Left cardiac atrium (tissue), 4 donors: ENCODE results near the gene YES1. TPM values are rescaled to one million over a fixed set of nuclear protein-coding genes. Genes with fewer than 3 reads are reported as not detected.
"Not testable (repeated sequence)": the region's sequence is repeated elsewhere in the genome, so short reads cannot be mapped to it uniquely, and the experiment has no call there.

Experiments used
- ATAC-seq, 2 donors: fragments of 200-7000 bp; cut with Tn5 transposase; one replicate each; pipeline ENCODE4 v1.9.1; 2020; ENCODE audit warnings: mild to moderate bottlenecking in 2 of 2, moderate library complexity in 2 of 2
- DNase-seq: peaks from one replicate; pipeline ENCODE4 v3.0.0-alpha.2; 2020
- intact Hi-C, 2 donors: fragments of 100-400 bp; cut with DNase I; formaldehyde crosslinking; loops; one replicate each; pipeline versions ENCODE4 v1.14.1 to v1.15.1; 2022 to 2023
- total RNA-seq, 2 donors: library from RNA; stranded (reverse); fragmentation: NEBNext Ultra II Directional; extraction: Animal tissue kit (Norgen Biotek cat#: 25700); gene quantifications; one replicate each; pipeline ENCODE4 v1.2.1, GENCODE V29; 2021
- donor health status: DM: no; HTN: yes; CAD: no.
- donor health status: DM: no; HTN: yes; CAD: no; lungs with severe emphysema.
- donor health status: DM: yes; HTN: yes; CAD: no.
- donor health status: Dilated cardiomyopathy.

The YES1 gene
- total RNA-seq, 2 donors from 2014 or later, result 22.8 to 32.6 TPM

DNA sequence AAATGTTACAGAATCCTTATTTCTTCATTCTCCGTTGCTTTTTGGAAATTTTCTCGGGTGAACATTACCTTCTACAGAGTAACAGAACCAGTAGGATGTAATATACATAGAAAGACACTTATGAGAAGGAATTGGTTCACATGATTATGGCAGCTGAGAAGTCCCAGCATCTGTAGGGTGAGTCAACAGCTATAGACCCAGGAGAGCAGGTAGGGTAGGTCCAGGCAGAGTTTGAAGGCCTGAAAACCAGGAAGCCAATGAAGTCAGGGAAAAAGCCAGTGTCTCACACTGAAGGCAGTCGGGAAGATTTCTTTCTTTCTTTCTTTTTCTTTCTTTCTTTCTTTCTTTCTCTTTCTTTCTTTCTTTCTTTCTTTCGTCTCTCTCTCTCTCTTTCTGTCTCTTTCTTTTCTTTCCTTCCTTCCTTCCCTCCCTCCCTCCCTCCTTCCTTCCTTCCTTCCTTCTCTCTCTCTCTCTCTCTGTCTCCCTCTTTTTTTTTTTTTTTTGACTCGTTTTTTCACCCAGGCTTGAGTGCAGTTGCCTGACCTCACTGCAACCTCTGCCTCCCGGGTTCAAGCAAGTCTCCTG, 15.1 kb upstream of the YES1 start:
- ATAC-seq, result no peak
- DNase-seq, result no peak
- intact Hi-C loops, result no loop called here

DNA sequence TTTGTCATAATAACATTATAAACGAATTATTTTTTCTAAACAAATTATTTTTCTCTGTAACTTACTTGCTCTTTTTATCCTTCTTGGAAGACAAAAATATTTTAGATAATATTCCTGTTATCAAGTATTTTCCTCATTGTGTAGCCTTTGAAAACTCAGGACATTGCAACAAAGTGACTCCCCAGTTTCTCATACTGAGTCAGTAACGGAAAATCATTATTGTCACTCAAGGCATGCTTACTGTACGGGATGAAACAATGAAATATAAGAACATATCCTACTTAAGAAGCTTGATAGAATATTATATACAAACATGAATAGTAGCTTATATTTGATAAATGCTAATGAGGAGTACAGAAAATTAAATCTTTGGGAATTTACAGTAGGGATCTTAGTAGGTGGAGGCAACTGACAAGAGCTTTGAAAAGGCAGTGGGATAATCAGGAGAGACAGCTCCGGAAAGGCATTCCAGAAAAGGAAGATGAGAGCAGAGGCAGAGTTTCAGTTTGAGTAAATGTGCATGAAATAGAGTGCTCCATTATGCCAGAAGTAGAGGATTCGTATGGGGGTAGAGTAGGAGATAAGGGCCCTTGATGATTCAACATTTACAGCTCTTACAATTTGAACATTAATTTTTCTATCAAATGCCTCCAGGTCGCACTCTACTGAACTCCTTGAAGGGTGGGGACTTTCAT, 14.0 kb upstream of the YES1 start:
- no peak for DNase-seq
- no peak for ATAC-seq
- intact Hi-C loops, result no loop called here

- no peak for DNase-seq
These were observed 12.1 kb upstream of the YES1 start for GRCh38 chr18:824179-824578.

DNA sequence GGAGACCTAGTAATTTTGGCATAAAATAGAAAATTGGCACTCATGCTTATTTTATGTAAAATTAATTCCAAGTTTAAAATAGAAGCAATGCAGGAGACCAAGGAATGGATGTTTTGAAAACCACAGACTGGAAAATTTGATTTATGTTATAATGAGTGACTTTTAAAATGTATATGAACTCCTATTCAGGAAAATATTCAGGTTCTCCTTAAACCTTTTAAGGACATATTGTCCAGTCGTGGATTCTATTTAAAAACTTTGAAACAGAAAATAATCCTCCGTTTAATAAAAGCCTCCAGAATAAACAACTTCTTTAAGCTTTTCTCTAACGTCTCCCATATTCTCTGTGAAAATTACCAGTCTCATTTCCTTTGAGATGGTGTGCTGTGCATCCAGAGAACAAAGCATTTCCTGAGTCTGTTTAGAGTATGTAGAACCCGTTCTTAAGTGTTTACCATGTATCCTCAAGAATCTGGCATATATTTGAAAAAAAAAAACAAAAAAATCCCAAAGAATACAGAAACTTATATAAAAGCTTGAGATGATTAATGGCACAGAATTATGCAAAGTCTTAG, 8.6 kb upstream of the YES1 start:
- ATAC-seq (no peak), DNase-seq (no peak)
- intact Hi-C loops, result no loop called here

More at GRCh38 chr18:824179-824578, 12.1 kb upstream of the YES1 start:
- intact Hi-C loops, result no loop called here
- no peak for ATAC-seq

DNA sequence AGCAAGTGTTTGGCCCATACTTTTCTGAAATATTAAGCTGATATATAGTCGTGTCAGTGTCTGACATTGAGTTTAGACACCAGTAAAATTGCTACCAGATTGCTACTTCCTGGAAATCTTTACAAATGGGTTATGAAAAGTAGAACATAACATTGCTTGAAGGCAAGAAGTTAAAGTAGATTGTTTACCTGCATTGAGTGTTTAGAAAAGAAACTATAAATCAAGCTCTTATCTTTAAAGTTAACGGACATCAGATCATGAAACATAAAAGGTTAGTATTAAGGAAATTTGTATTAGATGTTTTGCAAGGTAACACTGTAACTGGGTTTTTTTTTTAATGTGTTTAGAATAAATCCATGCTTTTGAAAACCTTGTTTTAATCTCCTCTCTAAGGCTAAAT, 4.8 kb upstream of the YES1 start:
- ATAC-seq, result no peak
- intact Hi-C loops, result no loop called here
- no peak for DNase-seq

DNA sequence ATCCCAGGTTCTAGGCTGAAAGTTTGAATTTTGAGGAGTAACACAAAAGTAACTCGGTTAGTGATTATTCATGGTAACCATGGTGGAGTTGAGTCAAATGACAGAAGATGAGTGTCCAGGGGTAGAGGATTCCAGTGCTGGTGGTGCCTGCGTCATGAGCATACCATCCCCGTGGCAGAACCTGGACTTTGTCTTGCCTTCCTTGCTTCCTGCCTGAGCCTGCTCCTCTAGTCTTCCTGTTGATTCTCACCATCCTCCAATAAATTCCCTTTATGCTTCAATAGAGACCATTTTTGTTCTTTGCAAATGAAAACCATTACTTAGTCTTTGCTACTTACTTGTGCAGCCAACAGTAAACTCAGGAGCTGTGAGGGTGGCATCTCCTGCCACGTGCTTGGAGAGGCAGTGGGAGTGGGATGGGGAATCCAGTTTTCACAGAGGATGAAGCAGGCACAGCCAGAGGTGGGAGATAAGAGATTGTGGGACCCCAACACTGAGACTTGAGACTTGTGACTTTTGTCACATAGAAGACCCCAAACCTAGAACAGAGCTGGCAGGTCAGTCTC, 4.1 kb upstream of the YES1 start:
- ATAC-seq (no peak), DNase-seq (no peak)
- intact Hi-C loops, result no loop called here

DNA sequence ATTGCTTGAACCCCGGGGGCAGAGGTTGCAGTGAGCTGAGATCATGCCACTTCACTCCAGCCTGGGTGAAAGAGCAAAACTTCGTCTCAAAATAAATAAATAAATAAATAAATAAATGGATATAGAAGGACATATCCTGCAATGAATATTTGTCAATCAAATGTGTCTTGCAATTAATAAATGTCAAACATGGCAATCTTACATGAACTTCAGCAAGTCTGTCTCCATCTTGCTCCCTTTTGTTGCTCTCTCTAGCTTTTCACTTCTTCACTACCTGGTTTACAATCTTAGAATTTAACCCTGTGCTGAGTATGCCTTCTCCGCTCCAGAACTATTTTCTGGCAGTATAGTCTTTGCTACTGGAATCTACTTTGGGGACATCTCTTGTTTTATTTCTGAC, 3.3 kb upstream of the YES1 start:
- no peak for DNase-seq
- no peak for ATAC-seq
- intact Hi-C loops, result no loop called here

DNA sequence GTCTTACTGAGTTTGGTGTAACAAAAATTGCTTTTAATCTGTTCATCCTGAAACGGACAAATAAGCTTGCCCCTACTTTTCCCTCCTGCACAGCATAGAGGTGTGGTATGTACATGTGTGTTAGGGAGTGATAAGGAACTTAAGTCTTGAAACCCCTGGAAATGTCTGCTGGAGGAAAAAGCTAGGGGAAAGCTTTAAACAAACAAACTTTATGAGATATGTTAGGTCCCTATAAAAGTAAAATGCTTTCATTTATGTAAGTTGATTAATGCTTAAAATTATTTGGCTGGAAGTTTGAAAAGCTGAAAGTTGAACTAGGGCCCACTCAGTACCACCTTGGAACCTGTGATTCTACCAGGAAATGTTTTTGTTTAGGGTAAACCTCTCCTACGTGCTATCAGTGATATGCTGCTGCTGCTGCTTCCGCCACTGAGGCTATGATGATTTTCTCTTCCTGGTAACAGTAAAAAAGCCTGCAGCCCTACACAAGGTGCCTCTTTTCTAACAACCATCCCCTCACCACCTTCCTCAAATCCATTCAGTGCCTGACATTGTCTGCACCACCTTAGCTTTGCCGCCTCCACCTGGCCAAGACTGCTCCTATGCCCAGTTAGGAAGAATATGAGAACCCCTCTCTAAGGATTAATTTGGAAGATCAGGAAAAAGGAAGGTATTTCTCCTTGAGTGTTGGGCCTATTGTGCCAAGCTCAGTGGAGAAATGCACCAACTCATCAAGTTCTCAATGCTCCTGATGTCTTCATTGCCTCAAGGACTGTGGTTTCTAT, 2.5 kb upstream of the YES1 start:
- intact Hi-C loops, result loop anchor here in 1 of 2 donors (5.0 kb wide), 1 partner anchor 37 kb away; no protein-coding TSS in a partner anchor
- ATAC-seq (no peak), DNase-seq (no peak)

DNA sequence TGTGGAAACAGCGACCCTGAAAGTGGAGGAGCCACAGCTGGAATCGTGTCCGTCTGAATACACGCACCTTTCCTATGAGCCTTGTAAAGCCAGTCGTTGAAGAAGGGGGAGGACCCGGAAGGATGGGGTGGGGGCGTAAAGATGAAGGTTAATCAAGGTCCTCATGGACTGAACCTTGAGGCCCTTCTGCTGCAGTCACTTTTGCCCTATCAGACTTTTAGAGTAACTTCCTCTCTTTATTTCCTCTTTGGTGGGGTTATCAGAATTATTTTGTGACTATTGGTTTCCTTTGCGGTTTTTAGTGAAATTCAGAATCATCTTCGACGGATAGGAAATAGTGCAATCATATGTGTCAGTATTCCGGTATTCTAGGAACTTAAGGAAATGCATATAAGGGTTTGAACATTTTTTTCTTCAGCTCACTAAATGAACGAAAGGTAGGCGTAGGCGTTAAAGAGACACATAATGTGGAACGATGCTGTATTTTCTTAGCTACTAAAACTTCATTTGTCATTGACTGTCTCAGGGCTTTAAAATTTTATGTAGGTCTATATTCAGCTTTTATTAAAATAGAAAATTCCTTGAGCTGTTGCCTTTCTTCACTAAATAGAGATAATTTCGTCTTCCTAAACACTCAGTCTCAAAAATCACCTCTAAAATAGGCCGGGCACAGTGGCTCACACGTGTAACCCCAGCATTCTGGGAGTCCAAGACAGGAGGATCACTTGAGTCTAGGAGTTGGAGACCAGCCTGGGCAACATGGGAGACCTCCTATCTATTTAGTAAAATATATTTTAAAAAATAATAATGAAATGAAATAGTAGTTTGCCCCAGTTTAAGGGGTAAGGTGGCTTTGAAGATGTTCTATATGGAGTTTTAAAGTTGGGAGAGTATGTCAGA, 1.4 kb upstream of the YES1 start:
- no peak for DNase-seq
- ATAC-seq, result peak in 1 of 2 donors; percentile 1
- intact Hi-C loops, result loop anchor here in 1 of 2 donors (5.0 kb wide), 1 partner anchor 36 kb away; no protein-coding TSS in a partner anchor

- intact Hi-C loops, result loop anchor here in 1 of 2 donors (5.0 kb wide), 1 partner anchor 35 kb away; no protein-coding TSS in a partner anchor
- DNase-seq (peak; percentile 87), ATAC-seq (peak; percentile 91 to 93)
These were observed 532 bp upstream of the YES1 start for GRCh38 chr18:812376-813171.

DNA sequence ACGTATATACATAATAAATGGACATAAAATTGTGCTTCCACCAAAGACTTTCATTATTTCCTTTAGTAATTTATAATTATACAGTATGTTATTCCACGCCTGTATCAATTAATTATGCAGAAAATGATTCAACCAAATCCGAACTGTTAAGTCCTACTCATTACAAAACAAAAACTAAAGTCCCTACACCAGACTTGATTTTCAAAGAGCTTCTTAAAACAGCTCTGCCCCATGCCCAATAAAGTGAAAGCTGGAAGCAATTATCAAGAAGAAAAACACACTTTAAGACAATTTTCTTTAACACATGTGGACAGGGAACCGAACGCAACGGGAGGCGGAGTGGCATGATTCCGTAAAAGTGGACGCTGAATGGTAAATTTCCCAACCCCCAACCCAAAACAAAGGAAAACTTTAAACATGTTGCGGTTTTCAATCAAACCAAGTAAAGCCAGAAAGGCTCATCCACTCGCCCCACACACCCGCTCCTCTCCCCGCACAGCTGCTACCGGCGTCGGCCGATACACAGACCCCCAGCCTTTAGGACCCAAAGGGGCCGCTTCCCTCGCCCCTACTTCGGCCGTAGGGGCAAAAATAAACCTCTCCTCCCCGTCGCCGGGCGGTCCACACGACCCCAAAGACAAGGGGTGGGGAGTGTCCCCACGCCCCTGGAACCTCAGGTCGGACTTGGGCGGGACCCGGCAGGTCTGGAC, 705 bp downstream of the YES1 start:
- intact Hi-C loops, result loop anchor here in 1 of 2 donors (5.0 kb wide), 1 partner anchor 34 kb away; no protein-coding TSS in a partner anchor
- DNase-seq (no peak), ATAC-seq (peak in 1 of 2 donors; percentile 6)

GRCh38 chr18:809985-810642, 1.9 kb downstream of the YES1 start:
- ATAC-seq (no peak), DNase-seq (no peak)
- intact Hi-C loops, result loop anchor here in 1 of 2 donors (5.0 kb wide), 1 partner anchor 33 kb away; no protein-coding TSS in a partner anchor

GRCh38 chr18:809228-809627, 2.8 kb downstream of the YES1 start:
- ATAC-seq, DNase-seq, intact Hi-C loops: not testable (repeated sequence)

DNA sequence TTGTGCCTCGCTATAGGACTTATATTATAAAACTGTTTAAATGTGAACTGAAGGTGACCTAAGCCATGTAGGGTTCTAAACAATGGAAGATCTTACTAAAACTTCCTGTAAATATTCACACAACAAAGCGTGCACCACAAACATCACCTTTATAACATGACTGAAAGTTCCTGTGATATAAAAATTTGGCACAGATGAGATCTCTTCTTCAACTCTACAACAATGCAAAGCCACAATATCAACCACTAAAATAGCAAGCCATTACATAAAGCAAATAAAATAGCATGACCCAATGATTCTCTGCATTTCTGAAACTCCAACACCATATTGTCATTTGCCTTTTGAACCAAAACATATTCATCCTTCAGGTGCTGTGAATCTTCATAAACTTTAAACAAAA, 3.5 kb downstream of the YES1 start:
- ATAC-seq (no peak), DNase-seq (no peak)
- intact Hi-C loops, result no loop called here

GRCh38 chr18:808086-808485, 4.0 kb downstream of the YES1 start:
- ATAC-seq (no peak), DNase-seq (no peak)
- intact Hi-C loops, result no loop called here

DNA sequence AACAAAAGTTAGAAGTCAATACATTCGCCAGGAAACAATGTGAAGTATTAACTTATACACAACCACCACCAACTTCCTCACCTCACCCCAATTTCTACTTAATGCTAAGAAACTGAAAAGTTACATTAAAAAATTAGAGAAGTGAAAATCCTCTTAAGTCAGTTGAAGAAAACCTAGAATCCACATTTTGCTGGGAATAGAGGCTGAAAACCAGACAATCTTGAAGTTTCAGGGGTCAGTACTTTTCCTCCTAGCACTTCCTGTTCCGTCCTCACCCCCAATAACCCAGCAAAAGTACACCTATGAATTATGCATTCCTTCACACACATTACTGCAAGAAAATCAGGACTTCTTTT, 6.3 kb downstream of the YES1 start:
- intact Hi-C loops, result no loop called here
- no peak for DNase-seq
- ATAC-seq, result no peak
